Medulla oblongata (tissue), 1 donor: ENCODE measurements around the gene SLC6A20.

ENCODE experiments used
- DNase-seq: peaks from one replicate; pipeline ENCODE4 v3.0.0-alpha.2; 2015; ENCODE audit errors: extremely low spot score

The SLC6A20 gene

DNA sequence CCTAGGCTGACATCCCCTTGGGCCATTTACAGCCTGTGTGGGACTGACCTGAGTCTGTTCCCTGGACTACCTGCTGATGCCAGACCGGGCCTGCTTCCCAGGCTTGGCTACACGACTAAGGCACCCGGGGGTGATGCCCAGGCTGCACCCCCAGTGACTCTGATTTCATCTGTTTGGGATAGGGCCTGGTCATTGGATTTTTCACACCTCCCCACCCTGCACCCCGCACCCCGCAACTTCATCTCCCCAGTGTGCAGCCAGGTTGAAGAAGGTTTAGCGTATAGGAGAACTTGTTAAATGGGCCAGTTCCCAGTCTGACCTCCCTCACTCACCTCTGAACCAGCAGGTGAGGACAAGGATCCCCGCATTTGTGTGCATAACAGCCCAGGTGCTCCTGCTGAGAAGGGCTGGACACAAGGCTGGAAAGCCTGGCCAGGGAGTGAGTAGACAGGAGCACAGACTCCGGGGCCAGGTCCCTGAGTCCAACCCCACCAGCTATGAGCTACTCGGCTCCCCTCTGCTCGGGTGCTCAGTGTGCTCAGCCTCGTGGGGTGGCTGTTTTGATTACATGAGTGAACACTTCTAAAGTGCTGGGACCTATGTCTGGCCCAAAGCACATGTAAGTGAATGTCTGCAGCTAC lies 18.5 kb downstream of the SLC6A20 start:
- no peak for DNase-seq

DNA sequence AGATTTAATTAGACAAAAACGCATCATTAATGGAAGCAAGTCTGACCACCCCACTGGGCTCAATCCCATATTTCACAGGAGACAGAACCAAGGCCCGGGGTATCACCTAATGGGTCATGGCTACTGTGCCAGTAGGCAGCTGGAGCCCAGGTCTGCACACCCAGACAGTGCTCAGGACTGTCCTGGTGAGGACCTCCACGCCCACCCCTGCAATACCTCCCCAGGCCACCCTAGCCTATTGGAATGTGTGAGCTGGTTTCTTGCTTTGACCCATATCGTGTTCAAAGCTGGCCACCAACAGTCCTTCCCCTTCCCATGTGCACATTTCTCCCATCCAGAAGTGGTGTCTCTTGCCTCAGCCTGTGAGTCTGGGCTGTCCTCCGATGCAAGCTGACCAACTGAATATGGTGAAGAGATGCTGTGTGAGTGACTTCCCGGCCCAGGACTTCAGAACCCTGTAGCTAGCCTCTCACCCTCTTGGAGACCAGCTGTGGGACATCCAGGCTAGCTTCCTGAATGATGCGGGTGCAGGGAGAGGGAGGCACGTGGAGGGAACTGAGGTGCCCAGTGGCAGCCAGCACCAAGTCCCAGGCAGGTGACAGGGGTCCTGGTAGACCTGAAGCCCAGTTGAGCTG lies 19.1 kb downstream of the SLC6A20 start:
- DNase-seq: no peak

DNA sequence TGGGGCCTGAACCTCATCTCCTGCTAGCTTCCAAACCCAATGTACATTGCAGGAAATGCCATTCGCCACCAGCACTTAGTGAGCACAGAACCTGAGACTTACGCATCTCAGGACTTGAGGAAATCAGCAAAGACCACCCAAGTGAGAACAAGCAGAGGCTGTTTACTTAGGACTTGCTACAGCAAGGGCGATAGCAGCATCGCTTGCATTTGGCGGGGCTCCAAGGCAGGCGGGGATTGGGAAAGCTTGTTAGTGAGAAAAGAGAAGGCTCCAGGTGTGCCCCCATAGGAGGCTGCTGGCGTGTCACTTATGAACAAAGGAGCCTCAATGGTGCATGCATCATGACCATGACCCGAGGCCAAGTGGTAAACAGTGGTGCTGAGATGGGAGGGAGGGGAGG lies 19.7 kb downstream of the SLC6A20 start:
- no peak for DNase-seq

DNA sequence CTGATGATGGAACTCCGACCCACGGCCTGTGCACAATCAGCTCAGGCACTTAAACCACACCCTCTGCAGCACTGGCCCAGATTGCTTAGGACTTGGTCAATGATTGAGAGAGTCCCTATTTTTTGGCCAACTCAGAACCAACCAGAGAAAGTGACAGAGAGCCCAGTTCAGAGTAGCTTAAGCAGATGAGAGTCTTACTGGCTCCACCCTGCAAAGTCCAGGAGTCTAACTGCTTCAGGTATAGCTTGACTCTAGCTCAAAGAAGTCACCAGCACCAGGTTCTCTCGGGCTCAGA lies 20.1 kb downstream of the SLC6A20 start:
- no peak for DNase-seq

DNA sequence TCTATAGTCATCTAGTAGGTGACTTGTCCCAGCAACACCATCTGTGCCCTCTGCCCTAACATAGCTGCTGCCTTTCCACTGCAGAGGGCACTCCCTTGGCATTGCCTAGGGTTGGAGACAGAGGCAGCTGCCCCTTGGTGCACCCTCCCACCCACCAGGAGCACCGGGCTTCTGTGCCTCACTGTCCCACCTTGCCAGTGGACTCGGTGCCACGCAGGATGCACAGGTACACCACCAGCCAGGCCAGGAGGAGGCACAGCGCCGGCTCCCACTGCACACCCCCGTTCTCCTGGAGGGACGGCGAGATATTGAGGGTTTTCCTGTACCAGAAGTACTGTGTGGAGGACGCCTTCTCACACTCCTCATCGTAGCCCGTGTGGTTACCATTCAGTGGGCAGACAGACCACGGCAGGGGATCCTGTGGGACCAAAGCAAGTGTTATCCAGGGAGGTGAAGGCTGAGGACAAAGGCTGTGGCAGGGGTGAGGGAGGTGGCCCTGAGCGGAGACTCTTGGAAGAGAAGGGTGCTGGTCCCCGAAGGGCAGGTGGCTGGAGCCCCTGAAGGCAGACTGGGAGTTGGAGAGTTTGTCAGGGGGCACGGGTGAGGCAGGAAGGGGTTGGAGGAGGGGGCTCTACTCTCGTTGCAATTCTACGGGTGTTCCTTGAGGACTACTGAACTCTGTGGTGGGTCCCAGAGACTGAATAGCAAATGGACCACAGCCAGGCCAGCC lies 20.6 kb downstream of the SLC6A20 start:
- no peak for DNase-seq

DNA sequence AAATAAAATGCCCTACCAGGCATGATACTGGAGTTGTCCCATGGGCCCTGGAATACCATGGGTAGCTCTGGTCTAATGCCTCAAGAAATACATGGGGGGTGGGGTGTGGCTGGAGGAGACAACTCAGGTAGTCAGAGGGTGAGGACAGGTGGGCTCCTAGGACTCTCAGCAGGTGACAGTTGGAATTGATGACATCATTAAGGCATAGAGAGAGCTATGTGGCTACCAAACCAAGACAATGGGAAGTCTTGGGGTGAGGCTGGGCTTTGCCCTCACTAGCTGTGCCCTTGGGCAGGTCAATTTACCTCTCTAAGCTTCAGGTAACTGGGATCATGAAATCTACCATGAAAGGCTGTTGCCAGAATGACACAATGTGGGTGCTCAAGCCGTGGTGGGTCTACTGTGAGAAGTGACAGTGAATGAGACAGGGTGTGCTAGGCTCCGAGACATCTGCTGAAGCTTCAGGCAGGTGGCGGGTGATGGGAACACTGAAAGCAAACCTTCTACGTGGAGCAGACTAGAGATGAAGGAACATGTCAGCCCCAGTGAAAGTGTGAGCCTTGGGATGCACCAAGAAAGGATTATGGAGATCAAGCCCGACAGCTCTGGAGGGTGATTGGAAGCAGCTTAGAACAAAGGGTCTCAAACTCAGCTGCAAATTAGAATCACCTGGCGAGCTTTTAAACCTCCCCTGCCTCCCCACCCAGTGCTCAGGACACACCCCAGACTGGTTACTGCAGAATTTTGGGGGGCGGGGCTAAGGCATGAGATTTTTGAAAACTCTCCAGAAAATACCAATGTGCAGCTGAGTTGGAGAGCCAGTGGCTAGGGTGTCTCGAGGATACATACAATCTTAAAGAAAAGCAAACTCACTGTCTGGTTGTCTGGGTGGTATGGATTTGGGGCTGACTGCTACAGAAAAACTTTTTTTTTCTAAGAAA lies 21.5 kb downstream of the SLC6A20 start:
- DNase-seq: no peak

DNA sequence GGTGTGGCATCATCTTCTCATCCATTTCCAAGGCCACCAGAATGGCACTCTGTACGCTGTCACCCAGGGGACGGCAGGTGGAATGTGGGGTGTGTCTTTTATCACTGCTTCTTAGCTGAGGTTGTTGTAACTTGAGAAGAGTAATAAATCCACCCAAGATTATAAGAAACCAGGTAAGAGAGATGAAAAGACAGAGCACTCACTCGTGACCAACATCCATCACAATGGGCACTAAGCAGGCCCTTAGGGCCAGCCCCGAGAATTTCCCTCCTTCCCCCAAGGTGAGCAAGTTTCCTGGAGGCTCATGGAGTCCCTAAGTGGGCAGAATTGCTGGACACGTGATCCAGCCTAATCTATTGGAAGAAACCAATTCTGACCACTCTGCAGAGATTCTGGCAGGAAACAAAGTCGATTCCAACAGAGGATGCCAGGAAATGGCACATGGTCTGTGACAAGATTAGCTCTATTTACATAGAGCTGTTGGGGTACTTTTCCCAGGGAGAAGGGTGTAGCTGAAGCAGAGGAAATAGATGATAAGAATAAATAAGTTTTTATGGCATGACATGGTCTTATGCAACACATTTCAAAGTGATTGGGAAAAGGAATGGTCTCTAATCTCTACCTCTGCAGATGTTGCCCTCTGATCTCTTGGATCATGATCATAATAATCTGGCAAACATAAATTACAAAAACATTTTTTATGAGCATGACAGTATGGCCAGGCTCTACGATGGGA lies 22.5 kb downstream of the SLC6A20 start:
- DNase-seq: no peak

DNA sequence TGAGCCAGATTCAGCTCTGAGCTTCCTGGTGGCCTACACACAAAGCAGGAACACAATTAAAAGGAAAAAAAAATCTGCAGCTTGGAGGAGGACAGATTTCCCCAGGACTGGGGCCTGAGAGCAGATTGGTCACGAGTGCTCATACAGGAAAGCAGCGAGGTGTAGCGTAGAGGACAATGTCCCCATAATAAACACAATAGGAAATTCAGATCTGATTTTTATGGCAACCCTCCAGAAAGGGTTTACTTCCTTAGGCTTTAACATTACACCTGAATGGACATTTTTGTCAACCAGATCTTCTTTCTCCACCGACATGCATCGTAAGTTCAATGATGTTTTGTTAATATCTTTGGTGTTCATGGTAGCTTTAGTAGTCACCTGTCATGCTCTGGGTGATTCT lies 23.3 kb downstream of the SLC6A20 start:
- no peak for DNase-seq

DNA sequence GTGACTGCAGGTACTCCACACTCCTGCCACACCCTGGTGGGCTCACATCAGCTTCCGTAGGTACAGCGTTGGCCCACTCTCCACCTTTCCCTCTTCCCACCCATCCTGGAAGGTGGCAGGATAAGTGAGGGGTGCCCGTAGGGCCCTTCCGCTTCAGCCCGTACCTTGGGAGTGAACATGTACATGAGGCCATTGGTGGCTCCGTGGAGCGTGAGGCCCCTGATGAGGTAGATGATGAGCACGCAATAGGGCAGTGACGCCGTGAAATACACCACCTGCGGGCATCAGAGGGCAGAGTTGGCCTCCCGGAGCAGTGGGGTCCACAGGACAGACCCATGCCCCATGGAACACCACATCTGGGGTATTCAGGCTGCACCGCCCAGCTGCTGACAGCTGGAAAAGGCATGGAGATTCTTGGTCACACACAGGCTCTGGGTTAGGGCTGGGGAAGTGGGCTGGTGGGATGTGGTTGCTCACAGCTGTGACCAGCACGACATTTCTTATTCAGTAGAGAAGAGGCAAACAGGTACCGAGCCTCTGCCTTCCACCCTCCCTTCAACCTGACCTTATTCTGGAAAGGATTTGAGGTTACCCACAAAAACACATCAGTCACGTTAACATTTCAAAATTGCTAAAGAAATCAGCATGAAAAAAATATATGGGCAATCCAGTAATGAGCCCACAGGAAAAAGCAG lies 23.8 kb downstream of the SLC6A20 start:
- no peak for DNase-seq

DNA sequence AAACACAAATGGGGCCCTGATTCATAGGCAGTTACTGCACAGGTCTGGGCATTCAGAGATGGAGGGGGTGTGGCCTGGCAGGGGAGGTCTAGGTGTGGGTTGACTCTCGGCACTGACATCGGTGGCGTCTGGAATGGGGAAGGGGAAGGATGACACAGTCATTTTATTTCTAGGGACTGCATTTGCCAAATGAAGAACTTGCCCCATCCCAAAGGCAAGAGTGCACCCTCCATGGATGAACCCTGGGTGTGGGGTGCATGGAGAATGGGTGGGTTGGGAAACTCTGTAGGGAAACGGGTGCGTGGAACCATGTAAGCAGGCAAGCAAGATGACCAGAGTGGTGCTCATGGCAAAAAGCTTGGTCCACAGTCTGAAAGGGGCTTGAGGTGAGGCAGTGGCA lies 24.5 kb downstream of the SLC6A20 start:
- no peak for DNase-seq

DNA sequence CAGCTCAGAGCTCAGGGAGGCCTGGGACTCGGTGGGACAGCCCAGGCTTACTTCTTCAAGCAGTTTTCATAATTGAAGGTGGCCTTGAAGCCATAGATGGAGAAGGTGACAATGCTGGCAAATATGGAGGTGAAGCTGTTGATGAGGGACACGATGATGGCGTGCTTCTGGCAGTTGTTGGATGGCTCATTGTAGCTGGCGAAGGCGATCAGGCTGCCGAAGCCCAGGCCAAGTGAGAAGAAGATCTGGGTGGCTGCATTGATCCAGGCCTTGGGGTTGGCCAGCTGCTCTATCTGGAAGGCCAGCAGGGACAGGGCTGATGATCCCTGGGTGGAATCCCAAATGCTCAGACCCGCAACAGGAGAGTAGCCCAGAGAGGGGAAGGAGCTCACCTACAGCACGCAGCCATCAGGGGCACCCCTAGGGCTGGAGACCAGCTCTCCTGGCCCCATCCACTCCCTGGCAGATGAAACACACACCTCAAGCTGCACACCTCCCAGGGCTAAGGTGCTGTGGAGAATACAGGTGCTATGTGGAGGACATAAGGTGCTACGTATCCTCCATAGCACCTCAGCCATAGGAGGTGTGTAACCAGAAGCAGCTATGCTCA lies 25.1 kb downstream of the SLC6A20 start:
- DNase-seq: no peak

DNA sequence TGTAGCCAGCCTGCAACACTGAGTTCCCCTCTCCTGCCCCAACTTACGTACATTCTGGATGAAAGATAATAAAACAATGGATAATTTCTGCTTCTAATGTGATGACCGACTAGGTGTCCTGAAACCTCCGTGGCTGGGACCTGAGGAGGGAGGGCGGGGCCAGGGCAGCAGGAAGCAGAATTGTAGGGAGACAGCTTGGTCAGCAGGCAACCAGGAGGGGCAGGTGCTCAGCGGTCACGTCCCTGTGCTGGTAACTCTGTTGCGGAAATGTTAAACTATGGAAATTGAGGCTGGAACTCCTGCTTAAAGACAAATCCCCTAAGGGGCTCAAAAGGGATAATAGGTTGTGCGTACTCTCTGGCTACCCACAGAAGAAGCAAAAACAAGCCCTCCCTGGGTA lies 30.4 kb downstream of the SLC6A20 start:
- DNase-seq: no peak

DNA sequence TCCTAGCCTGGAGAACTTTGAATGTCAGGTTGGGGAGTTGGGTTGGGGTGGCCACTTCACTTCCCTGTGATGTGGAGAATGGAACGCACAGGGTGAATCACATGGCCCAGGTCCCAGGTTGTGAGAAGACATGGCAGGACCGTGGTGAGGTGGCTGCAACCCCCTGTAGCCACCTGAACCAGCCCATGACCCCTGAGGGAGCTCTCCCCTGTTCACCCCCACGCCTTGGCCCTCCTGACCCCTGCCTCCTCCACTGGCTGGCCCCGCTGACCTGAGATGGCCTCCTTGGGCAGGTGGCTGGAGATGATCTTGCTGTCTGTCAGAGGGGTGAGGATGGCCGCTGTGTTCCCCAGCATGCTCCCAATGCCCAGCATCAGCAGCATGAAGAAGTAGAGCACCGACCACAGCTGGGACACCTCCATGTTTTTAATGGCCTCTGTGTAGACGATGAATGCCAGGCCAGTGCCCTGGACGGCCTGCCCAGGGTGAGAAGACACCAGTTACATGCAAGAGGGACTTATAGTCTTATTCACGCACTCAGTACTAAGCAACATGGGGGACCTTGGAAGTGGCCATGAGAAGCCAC lies 31.0 kb downstream of the SLC6A20 start:
- DNase-seq: no peak

DNA sequence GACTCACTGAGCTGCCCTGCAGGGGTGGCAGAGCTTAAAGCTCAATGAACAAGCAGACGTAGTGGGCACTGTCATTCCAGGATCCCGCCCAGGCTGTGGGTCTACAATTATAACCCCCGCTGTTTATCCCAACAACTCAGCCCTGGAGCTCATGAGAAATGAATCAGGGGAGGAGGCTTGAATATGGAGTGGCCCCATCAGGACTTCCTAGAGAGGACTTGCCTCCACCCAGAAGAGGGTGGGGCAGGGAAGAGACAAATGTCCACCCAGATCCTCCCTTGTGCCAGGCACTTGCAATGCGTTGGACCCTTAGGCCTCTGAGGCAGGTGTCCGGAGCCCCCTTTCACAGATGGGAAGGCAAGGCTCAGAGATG lies 33.0 kb downstream of the SLC6A20 start:
- DNase-seq: no peak

DNA sequence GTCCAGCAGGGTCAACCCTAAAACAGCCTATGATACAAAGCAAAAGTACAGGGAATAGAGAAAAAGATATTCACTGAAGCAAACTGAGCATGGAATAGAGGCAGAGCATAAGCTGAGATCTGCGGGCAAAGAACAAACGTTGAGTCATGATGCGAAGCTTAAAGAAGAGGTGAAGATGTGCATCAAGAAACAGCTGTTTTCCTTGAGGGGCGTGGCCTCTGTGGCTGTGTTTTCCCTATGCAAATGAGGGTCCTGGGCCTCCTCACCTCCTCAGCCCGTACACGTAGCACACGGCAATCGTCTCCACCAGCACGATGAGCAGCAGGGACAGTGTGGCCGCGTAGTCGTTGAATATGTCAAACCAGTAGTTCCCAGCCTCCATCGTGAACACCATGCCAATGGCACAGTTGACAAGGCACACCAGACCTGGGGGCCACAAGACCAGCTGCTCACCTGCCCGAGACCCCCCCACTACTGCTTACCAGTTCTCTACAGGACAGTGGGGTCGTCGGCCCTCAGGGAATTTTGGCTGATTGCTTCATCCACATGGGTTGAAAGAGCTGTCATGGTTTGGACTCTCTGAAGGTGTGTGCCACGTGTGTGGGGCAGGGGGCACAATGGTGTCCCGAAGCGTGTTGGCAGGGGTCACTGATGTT lies 33.6 kb downstream of the SLC6A20 start:
- DNase-seq: no peak

DNA sequence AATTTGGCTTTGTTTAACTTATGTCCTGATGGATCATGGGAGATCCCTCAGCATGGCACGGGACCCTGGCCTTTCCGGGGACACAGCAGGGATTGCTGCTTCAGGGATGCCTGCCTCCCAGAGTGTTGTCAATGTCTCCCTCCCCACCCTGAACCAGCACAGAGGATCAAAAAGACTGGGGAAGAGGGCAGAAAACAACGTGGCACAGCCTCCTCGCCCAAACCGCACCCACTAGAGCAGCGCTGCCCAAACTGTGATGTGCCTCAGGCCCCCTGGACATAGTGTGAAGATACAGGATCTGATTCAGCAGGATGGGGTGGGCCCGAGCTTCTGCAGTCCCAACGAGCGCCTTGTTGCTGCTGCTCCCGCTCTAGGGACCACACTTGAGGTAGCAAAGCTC lies 34.5 kb downstream of the SLC6A20 start:
- DNase-seq: no peak

DNA sequence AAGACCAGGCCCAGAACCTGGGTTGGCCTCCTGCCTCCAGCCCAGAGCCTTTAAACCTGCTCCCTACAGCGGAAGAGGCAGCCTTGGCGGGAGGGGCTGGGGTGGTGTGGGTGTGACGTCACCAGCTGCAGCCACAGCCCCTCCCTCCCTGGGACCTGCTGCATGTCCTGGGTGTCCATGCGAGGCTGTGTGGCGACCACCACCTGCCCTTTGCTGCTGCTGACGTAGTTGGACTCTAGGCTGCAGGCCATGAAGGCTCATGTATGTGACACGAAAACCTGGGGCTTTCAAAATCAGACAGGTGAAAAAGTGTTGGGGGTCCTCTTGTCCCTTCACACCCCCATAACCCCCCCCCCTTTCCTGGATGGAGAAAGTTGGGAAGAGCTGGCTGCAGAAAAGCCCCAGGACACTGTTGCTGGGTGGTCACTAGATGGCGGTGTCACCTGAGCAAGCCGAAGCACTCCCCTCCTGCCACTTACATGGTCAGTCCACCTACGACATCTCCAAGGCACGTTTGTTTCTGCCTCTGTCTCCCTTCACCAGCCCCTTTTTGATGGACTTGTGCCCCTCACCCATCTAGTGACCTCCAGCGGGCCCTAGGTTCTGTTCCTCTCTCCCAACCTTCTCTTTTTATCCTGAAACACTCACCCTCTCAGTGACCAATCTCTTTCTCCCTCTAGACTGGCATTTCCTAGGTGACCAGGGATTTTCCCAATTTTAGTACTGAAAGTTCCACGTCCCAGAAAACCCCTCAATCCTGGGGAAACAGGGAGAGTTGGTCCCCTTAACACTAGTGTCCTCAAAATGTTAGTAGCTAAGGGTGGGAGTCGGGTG lies 35.2 kb downstream of the SLC6A20 start:
- DNase-seq: peak; percentile 50

DNA sequence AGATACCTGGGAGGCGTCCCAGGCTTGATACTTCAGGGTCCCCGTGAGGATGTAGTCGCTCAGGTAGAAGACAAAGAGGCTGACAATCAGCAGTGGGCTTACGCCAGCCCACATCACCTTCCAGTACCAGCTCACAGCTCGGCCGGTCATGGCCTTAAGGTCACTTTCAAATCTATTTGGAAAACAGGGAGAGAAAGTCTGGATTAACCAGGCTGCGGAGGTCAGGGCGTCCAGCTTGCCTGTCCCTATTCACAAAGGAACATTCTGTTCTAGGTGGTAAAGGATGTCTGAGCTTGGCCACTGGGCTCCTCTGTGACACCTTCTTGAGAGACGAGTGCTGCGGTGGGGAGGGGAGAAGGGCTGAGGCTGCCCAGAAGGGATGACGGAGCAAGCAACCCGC lies 36.5 kb downstream of the SLC6A20 start:
- DNase-seq: no peak

DNA sequence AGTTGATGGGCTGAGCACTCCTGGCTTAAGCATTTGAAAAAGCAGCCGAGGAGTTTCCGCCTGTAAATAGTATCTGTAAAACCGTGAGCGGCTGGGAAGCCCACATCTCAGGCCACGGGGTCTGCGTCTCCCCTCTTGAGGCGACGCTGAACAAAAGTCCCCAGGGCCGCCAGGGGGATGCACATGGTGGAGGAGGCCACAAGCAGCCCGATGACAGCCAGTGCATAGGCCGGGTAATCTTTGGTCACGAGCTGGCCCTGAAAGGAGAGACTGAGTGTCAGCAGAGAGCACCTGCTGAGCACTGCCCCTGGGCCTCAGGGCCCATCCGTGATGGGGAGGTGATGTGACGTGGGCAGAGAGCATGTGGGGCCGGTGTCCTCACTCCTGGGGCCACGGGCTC lies 37.5 kb downstream of the SLC6A20 start:
- no peak for DNase-seq
